Hepatocyte (in vitro differentiated cells): ENCODE data around the gene FGB. TPM values are rescaled to one million over a fixed set of nuclear protein-coding genes. Genes with fewer than 3 reads are reported as not detected.

Source experiments
- DNase-seq: peaks from one replicate; pipeline ENCODE4 v3.0.0-alpha.2; 2016; ENCODE audit warnings: low spot score
- H2AFZ ChIP-seq: fragments of 200-600 bp; sonication (generic); 2 replicates; pipeline ENCODE4 v1.6.0; 2016; ENCODE audit warnings: antibody characterized with exemption, mild to moderate bottlenecking
- H3K27ac ChIP-seq: fragments of 200-600 bp; sonication (generic); 2 replicates; pipeline ENCODE4 v1.5.1; 2016; ENCODE audit warnings: mild to moderate bottlenecking
- H3K27me3 ChIP-seq: fragments of 200-600 bp; sonication (generic); 2 replicates; pipeline ENCODE4 v1.6.1; 2016
- H3K36me3 ChIP-seq: fragments of 200-600 bp; sonication (generic); replicated peaks from 2 replicates; pipeline ENCODE4 v1.5.1; 2016; ENCODE audit warnings: low read depth; ENCODE audit not compliant: insufficient read depth
- H3K4me1 ChIP-seq: fragments of 200-600 bp; sonication (generic); 2 replicates; pipeline ENCODE4 v1.5.1; 2016; ENCODE audit warnings: mild to moderate bottlenecking, moderate library complexity; ENCODE audit not compliant: insufficient read depth
- H3K4me2 ChIP-seq: fragments of 200-600 bp; sonication (generic); 2 replicates; pipeline ENCODE4 v1.6.0; 2016
- H3K4me3 ChIP-seq: fragments of 200-600 bp; sonication (generic); 2 replicates; pipeline ENCODE4 v1.5.1; 2016; ENCODE audit warnings: mild to moderate bottlenecking
- H3K79me2 ChIP-seq: fragments of 200-600 bp; sonication (generic); 2 replicates; pipeline ENCODE4 v1.6.0; 2017; ENCODE audit warnings: mild to moderate bottlenecking
- H3K9me2 ChIP-seq: fragments of 200-600 bp; sonication (generic); replicated peaks from 2 replicates; pipeline ENCODE4 v1.6.0; 2017; ENCODE audit warnings: mild to moderate bottlenecking; ENCODE audit not compliant: insufficient read depth
- H3K9me3 ChIP-seq: fragments of 200-600 bp; sonication (generic); 2 replicates; pipeline ENCODE4 v1.5.1; 2016; ENCODE audit warnings: low read depth, mild to moderate bottlenecking
- H4K20me1 ChIP-seq: fragments of 200-600 bp; sonication (generic); 2 replicates; pipeline ENCODE4 v1.6.0; 2016; ENCODE audit warnings: mild to moderate bottlenecking; ENCODE audit not compliant: insufficient read depth, poor library complexity, severe bottlenecking
- EZH2 ChIP-seq: fragments of 200-600 bp; sonication (generic); IDR thresholded peaks from 2 replicates; pipeline ENCODE4 v1.6.1; 2016; ENCODE audit warnings: antibody characterized with exemption, mild to moderate bottlenecking, borderline replicate concordance
- EZH2phosphoT487 ChIP-seq: fragments of 200-600 bp; sonication (generic); IDR thresholded peaks from one replicate; pipeline ENCODE4 v1.6.1; 2018; ENCODE audit warnings: antibody characterized with exemption, mild to moderate bottlenecking, low read depth, moderate library complexity; ENCODE audit not compliant: unreplicated experiment, severe bottlenecking
- whole genome bisulfite sequencing: methylation state at CpG from one replicate; pipeline ENCODE4 v1.1.6; 2016; ENCODE audit warnings: low lambda C conversion rate; ENCODE audit errors: missing lambda C conversion rate; 5-methylcytosine and 5-hydroxymethylcytosine counted together
- polyA plus RNA-seq: library from polyadenylated mRNA; unstranded; fragments of >200 nt; fragmentation: Nextera tagmentation; extraction: Ambion mirVana; gene quantifications from 2 replicates; pipeline ENCODE4 v1.2.1, GENCODE V29; 2016
- total RNA-seq: library from RNA; depleted of rRNA; stranded (reverse); fragments of >200 nt; gene quantifications from 2 replicates; pipeline ENCODE4 v1.2.3, GENCODE V29; 2014
- TF ChIP-seq, protein P1 (sequence below): fragments of 200-600 bp; sonication (generic); IDR thresholded peaks from 2 replicates; pipeline ENCODE4 v1.5.1; 2016; ENCODE audit warnings: antibody characterized with exemption, mild to moderate bottlenecking; ENCODE audit not compliant: poor library complexity

The FGB gene
- total and polyA plus RNA-seq, 2 experiments from 2014 or later = 1,901 to 2,096 TPM

DNA sequence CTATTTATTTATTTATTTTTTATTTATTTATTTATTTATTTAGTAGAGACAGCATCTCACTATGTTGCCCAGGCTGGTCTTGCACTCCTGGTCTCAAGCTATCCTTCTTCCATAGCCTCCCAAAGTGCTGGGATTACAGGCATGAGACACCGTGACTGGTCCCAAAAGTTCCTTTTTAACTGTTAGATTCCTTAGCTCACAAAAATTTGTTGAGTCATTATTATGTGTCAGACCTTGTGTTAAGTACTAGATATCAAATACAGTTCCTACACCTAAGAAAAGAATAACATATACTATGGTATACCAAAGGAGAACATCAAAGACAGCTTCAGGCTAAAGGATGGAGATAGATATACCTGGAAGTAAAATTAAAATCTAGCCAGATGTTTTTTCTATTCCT, 16.1 kb downstream of the FGB start:
- Histone ChIP-seq H3K27me3 (no peaks in the 10 kb centered on the region), H3K4me1 (no peaks in the 10 kb centered on the region), H3K9me2 (no peaks in the 10 kb centered on the region), H3K27ac (no peak overlapping the region), H2AFZ (no peak overlapping the region), H3K4me2 (no peak overlapping the region), H4K20me1 (no peaks in the 10 kb centered on the region), H3K36me3 (no peaks in the 10 kb centered on the region), H3K79me2 (no peaks in the 10 kb centered on the region), H3K4me3 (no peak overlapping the region), H3K9me3 (no peaks in the 10 kb centered on the region)
- no peak for TF ChIP-seq EZH2
- 100% methylated on average over 1 of the region's 1 CpG for WGBS
- DNase-seq = no peak

DNA sequence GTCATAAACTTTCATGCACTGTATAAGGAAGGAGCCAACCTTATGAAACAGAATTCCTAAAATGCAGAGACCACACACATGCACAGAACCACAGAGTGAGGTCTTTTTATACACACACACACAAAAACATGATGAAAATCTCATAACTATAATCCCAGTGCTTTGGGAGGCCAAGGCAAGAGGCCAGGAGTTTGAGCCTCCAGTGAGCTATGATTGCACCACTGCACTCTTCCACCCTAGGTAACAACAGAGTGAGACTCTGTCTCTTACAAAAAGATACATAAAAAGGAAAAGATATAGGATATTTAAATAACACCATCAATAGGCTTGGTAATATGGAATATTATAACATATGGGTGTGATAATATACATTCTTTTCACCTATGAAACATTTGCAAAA, 17.1 kb downstream of the FGB start:
- Histone ChIP-seq H2AFZ (no peak overlapping the region), H3K27ac (no peak overlapping the region), H3K4me2 (no peak overlapping the region), H3K79me2 (no peaks in the 10 kb centered on the region), H4K20me1 (no peaks in the 10 kb centered on the region), H3K4me3 (no peak overlapping the region), H3K36me3 (no peaks in the 10 kb centered on the region), H3K9me2 (no peaks in the 10 kb centered on the region), H3K9me3 (no peaks in the 10 kb centered on the region), H3K4me1 (no peaks in the 10 kb centered on the region), H3K27me3 (no peaks in the 10 kb centered on the region)
- no peak for DNase-seq
- TF ChIP-seq, protein P1, sequence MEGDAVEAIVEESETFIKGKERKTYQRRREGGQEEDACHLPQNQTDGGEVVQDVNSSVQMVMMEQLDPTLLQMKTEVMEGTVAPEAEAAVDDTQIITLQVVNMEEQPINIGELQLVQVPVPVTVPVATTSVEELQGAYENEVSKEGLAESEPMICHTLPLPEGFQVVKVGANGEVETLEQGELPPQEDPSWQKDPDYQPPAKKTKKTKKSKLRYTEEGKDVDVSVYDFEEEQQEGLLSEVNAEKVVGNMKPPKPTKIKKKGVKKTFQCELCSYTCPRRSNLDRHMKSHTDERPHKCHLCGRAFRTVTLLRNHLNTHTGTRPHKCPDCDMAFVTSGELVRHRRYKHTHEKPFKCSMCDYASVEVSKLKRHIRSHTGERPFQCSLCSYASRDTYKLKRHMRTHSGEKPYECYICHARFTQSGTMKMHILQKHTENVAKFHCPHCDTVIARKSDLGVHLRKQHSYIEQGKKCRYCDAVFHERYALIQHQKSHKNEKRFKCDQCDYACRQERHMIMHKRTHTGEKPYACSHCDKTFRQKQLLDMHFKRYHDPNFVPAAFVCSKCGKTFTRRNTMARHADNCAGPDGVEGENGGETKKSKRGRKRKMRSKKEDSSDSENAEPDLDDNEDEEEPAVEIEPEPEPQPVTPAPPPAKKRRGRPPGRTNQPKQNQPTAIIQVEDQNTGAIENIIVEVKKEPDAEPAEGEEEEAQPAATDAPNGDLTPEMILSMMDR = no peak
- TF ChIP-seq EZH2phosphoT487 (no peak), EZH2 (no peak)

DNA sequence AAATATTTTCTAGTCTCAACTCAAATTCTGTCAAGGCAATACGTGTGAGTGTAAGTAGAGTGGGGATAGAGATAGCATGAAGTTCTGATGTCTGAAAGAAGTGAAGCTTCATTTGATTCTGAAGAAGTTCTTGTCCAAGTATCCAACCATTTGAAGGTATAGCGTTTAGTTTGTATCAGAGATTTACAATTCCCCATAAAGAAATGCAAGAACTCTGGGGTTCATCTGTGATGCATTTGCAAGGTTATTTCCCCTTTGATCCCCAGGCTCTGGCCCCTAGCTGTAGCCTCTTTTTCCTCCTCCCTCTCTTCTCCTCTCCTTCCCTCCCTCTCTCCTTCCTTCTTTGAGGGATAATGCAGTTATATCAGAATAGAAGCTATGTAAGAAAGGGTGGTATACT, 19.9 kb downstream of the FGB start:
- 57% methylated on average over 2 of the region's 2 CpGs for WGBS
- TF ChIP-seq EZH2phosphoT487 (no peak), EZH2 (no peak)
- TF ChIP-seq, protein P1 = no peak
- no peaks in the 10 kb centered on the region for H3K36me3 ChIP-seq
- no peaks in the 10 kb centered on the region for H3K9me3 ChIP-seq
- no peak overlapping the region for H3K4me3 ChIP-seq
- no peaks in the 10 kb centered on the region for H3K79me2 ChIP-seq
- no peaks in the 10 kb centered on the region for H3K9me2 ChIP-seq
- no peak overlapping the region for H3K27ac ChIP-seq
- no peaks in the 10 kb centered on the region for H3K27me3 ChIP-seq
- no peak for DNase-seq
- no peak overlapping the region for H2AFZ ChIP-seq
- no peaks in the 10 kb centered on the region for H3K4me1 ChIP-seq
- H3K4me2 ChIP-seq = no peak overlapping the region
- no peaks in the 10 kb centered on the region for H4K20me1 ChIP-seq

DNA sequence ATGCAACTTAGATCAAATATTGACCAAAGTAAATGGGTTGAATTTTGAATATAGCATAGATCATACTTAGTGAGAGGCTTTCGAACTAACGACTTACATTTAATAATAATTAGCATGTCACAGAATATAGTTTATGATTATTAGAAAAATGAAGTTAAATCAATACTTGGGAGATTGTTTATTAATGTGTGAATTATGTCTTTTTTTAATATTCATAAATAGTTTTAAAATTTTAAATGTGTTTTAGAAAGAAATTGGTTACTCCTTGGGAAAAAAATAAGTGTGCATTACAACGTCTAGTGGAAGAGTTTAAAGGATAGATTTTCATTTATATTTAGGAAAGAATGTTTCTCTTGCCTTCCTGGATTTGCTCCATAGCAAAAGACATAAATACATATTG, 20.4 kb downstream of the FGB start:
- Histone ChIP-seq H3K27ac (no peak overlapping the region), H3K79me2 (no peaks in the 10 kb centered on the region), H3K27me3 (no peaks in the 10 kb centered on the region), H3K9me2 (no peaks in the 10 kb centered on the region), H3K4me3 (no peak overlapping the region), H2AFZ (no peak overlapping the region), H3K4me1 (no peaks in the 10 kb centered on the region), H3K4me2 (no peak overlapping the region), H3K9me3 (no peaks in the 10 kb centered on the region), H3K36me3 (no peaks in the 10 kb centered on the region), H4K20me1 (no peaks in the 10 kb centered on the region)
- WGBS = 92% methylated on average over 3 of the region's 3 CpGs
- no peak for DNase-seq
- TF ChIP-seq EZH2 (no peak), EZH2phosphoT487 (no peak)
- TF ChIP-seq, protein P1 = no peak
